Measurements from ENCODE around the gene TOP3B.

Gene TOP3B

DNA sequence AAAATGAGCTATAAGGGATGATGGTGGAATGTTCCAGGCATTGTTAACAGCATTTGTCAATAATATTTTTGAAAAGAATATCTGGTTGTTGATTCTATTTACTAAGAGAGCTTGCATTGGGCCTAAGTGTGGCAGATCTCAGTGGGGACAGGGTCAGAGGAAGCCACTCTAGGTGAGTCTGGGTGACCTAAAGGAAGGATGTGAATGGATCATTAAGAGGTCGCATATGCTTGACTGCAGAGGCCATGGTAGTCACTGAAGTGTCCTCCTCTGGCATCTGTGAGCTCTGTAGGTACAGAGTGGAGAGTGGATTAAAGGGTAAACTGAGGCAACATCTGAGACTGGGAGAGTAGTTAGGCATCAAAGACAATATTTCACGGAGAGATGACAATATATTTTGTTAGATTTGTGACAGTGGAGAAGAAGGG is 37.9 kb upstream of the TOP3B start (continued):
- TF ChIP-seq, protein P1, sequence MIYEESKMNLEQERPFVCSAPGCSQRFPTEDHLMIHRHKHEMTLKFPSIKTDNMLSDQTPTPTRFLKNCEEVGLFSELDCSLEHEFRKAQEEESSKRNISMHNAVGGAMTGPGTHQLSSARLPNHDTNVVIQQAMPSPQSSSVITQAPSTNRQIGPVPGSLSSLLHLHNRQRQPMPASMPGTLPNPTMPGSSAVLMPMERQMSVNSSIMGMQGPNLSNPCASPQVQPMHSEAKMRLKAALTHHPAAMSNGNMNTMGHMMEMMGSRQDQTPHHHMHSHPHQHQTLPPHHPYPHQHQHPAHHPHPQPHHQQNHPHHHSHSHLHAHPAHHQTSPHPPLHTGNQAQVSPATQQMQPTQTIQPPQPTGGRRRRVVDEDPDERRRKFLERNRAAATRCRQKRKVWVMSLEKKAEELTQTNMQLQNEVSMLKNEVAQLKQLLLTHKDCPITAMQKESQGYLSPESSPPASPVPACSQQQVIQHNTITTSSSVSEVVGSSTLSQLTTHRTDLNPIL (CRISPR knock-in tag; IDR thresholded peaks at IDR 0.05; ENCODE audit: low read depth): no peak
- TF ChIP-seq ZNF8 (CRISPR knock-in tag; IDR thresholded peaks at IDR 0.05) (no peak), ARNTL (CRISPR knock-in tag; IDR thresholded peaks at IDR 0.05; ENCODE audit: borderline replicate concordance, low read depth) (no peak)
- TF ChIP-seq, protein P2, sequence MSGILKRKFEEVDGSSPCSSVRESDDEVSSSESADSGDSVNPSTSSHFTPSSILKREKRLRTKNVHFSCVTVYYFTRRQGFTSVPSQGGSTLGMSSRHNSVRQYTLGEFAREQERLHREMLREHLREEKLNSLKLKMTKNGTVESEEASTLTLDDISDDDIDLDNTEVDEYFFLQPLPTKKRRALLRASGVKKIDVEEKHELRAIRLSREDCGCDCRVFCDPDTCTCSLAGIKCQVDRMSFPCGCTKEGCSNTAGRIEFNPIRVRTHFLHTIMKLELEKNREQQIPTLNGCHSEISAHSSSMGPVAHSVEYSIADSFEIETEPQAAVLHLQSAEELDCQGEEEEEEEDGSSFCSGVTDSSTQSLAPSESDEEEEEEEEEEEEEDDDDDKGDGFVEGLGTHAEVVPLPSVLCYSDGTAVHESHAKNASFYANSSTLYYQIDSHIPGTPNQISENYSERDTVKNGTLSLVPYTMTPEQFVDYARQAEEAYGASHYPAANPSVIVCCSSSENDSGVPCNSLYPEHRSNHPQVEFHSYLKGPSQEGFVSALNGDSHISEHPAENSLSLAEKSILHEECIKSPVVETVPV (CRISPR knock-in tag; IDR thresholded peaks at IDR 0.05): no peak

DNA sequence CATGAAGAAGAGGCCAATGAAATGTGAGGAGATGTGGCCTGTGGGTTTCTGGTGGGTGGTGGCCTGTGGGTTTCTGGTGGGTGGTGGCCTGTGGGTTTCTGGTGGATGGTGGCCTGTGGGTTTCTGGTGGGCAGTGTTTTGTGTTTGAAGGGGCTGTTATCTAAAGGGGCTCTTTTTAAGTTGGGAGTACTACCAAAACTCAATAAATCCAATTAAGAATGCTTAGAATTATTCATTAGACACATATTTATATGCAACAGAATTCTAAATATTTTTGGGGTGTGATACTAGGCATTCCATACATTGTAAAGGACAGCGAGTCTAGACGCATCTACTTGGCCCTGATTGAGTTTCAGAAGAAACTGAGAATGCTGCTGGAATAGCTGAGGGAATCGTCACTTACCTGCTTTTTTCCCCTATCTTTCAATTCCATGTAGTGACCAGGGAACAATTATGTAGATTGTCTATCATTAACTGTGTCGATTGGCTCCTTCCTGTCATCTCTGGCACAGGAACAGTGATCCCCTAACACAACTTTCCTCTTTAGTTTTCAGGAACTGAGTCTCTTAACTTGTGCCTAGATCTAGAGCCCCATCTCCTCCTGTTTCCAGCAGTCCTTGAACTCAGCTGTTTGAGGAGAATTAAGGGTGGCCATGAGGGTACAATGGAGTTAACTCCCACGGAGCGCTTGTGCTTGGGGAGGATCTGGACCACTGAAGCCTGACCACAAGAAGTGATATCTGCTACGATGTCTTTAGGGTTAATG is 37.3 kb upstream of the TOP3B start:
- TF ChIP-seq TCF4 (CRISPR knock-in tag; IDR thresholded peaks at IDR 0.05; ENCODE audit: borderline replicate concordance) (no peak), ESRRG (CRISPR knock-in tag; IDR thresholded peaks at IDR 0.05) (no peak), ZFP3 (CRISPR knock-in tag; IDR thresholded peaks at IDR 0.05) (no peak), TOX (CRISPR knock-in tag; IDR thresholded peaks at IDR 0.05; ENCODE audit: borderline replicate concordance) (no peak), ZNF8 (CRISPR knock-in tag; IDR thresholded peaks at IDR 0.05) (no peak), ARNTL (CRISPR knock-in tag; IDR thresholded peaks at IDR 0.05; ENCODE audit: borderline replicate concordance, low read depth) (no peak), SNAI2 (CRISPR knock-in tag; IDR thresholded peaks at IDR 0.05) (no peak), GLIS3 (CRISPR knock-in tag; IDR thresholded peaks at IDR 0.05) (no peak), BACH2 (CRISPR knock-in tag; IDR thresholded peaks at IDR 0.05; ENCODE audit: borderline replicate concordance) (no peak), ZNF70 (CRISPR knock-in tag; IDR thresholded peaks at IDR 0.05) (no peak)
- TF ChIP-seq, protein P1 (CRISPR knock-in tag; IDR thresholded peaks at IDR 0.05; ENCODE audit: low read depth): no peak
- ATAC-seq: no peak

DNA sequence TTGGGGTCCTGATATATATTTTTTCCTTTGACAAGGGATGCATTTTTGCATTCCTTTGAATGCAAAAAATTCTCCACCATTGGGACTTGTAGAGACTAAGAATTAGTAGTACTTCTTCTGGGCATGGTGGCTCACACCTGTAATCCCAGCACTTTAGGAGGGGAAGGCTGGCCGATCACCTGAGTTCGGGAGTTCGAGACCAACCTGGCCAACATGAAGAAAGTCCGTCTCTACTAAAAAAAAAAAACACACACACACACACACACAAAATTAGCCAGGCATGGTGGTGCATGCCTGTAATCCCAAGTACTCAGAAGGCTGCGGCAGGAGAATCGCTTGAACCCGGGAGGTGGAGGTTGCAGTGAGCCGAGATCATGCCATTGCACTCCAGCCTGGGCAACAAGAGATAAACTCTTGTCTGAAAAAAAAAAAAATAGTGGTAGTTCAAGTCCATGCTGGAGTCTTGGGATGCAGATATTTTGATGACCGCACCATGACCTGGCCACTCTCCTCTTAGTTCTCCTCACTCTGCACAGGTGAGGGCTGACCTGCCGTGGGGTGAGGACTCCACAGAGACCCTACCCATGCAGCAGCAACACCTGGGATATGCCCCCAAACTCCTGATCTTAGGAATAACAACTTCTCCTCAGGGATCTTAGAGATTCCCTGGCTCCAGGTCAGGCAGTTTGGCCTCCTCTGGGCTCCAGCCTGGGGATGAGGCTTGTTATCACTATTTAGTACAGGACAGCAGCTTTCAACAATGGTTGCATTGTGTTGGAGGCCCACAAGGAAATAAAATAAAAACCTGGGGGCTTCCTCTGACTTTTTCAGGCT is 36.5 kb upstream of the TOP3B start:
- TF ChIP-seq, protein P3, sequence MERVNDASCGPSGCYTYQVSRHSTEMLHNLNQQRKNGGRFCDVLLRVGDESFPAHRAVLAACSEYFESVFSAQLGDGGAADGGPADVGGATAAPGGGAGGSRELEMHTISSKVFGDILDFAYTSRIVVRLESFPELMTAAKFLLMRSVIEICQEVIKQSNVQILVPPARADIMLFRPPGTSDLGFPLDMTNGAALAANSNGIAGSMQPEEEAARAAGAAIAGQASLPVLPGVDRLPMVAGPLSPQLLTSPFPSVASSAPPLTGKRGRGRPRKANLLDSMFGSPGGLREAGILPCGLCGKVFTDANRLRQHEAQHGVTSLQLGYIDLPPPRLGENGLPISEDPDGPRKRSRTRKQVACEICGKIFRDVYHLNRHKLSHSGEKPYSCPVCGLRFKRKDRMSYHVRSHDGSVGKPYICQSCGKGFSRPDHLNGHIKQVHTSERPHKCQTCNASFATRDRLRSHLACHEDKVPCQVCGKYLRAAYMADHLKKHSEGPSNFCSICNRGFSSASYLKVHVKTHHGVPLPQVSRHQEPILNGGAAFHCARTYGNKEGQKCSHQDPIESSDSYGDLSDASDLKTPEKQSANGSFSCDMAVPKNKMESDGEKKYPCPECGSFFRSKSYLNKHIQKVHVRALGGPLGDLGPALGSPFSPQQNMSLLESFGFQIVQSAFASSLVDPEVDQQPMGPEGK (CRISPR knock-in tag; IDR thresholded peaks at IDR 0.05; ENCODE audit: borderline replicate concordance): no peak
- TF ChIP-seq, protein P1 (CRISPR knock-in tag; IDR thresholded peaks at IDR 0.05; ENCODE audit: low read depth): no peak
- TF ChIP-seq ARNTL (CRISPR knock-in tag; IDR thresholded peaks at IDR 0.05; ENCODE audit: borderline replicate concordance, low read depth) (no peak), CSDC2 (CRISPR knock-in tag; IDR thresholded peaks at IDR 0.05) (no peak), ZNF8 (CRISPR knock-in tag; IDR thresholded peaks at IDR 0.05) (no peak), ZNF565 (CRISPR knock-in tag; conservative IDR thresholded peaks at IDR 0.05; ENCODE audit: low read depth) (no peak), TOX (CRISPR knock-in tag; IDR thresholded peaks at IDR 0.05; ENCODE audit: borderline replicate concordance) (no peak), SNAI2 (CRISPR knock-in tag; IDR thresholded peaks at IDR 0.05) (no peak), ZFP30 (CRISPR knock-in tag; IDR thresholded peaks at IDR 0.05) (no peak), ZNF70 (CRISPR knock-in tag; IDR thresholded peaks at IDR 0.05) (no peak), ZC3H10 (CRISPR knock-in tag; IDR thresholded peaks at IDR 0.05) (no peak)
- TF ChIP-seq, protein P4, sequence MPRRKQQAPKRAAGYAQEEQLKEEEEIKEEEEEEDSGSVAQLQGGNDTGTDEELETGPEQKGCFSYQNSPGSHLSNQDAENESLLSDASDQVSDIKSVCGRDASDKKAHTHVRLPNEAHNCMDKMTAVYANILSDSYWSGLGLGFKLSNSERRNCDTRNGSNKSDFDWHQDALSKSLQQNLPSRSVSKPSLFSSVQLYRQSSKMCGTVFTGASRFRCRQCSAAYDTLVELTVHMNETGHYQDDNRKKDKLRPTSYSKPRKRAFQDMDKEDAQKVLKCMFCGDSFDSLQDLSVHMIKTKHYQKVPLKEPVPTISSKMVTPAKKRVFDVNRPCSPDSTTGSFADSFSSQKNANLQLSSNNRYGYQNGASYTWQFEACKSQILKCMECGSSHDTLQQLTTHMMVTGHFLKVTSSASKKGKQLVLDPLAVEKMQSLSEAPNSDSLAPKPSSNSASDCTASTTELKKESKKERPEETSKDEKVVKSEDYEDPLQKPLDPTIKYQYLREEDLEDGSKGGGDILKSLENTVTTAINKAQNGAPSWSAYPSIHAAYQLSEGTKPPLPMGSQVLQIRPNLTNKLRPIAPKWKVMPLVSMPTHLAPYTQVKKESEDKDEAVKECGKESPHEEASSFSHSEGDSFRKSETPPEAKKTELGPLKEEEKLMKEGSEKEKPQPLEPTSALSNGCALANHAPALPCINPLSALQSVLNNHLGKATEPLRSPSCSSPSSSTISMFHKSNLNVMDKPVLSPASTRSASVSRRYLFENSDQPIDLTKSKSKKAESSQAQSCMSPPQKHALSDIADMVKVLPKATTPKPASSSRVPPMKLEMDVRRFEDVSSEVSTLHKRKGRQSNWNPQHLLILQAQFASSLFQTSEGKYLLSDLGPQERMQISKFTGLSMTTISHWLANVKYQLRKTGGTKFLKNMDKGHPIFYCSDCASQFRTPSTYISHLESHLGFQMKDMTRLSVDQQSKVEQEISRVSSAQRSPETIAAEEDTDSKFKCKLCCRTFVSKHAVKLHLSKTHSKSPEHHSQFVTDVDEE (CRISPR knock-in tag; IDR thresholded peaks at IDR 0.05): no peak
- TF ChIP-seq, protein P5, sequence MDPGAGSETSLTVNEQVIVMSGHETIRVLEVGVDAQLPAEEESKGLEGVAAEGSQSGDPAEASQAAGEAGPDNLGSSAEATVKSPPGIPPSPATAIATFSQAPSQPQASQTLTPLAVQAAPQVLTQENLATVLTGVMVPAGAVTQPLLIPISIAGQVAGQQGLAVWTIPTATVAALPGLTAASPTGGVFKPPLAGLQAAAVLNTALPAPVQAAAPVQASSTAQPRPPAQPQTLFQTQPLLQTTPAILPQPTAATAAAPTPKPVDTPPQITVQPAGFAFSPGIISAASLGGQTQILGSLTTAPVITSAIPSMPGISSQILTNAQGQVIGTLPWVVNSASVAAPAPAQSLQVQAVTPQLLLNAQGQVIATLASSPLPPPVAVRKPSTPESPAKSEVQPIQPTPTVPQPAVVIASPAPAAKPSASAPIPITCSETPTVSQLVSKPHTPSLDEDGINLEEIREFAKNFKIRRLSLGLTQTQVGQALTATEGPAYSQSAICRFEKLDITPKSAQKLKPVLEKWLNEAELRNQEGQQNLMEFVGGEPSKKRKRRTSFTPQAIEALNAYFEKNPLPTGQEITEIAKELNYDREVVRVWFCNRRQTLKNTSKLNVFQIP (CRISPR knock-in tag; IDR thresholded peaks at IDR 0.05; ENCODE audit: borderline replicate concordance, low read depth): no peak
- no peak for ATAC-seq

All from SK-N-SH treated with all-trans-retinoic acid at 6 μM for 48 hours (cell line).